IMR-90 (cell line): ENCODE results near the gene HSPB7. TPM values are rescaled to one million over a fixed set of nuclear protein-coding genes. Genes with fewer than 3 reads are reported as not detected.

ENCODE experiments used
- ATAC-seq: fragments of 200-7000 bp; cut with Tn5 transposase; 2 replicates; pipeline ENCODE4 v1.9.1; 2020; ENCODE audit warnings: low read depth, mild to moderate bottlenecking, moderate library complexity
- BruUV-seq: library from RNA; stranded (reverse); fragments of 400-500 nt; replicated peaks from 2 replicates; lab custom pipeline; 2021; lab: Mats Ljungman, UMichigan
- CTCF ChIA-PET: fragments of 300-600 bp; formaldehyde crosslinking; extraction: SDS; loops from one replicate; lab custom pipeline; 2021; ENCODE audit warnings: antibody characterized with exemption; lab: Yijun Ruan, JAX
- POLR2A ChIA-PET: fragments of 300-600 bp; sonication (Branson Sonifier 250); formaldehyde crosslinking; loops from one replicate; lab custom pipeline; 2022; ENCODE audit warnings: antibody characterized with exemption; ENCODE audit not compliant: unreplicated experiment; lab: Charles Lee
- DNase-seq: peaks from one replicate; pipeline ENCODE4 v3.0.0; 2013
- H2AFZ ChIP-seq: replicated peaks from 2 replicates; pipeline ENCODE3; 2013; ENCODE audit warnings: low read length, mild to moderate bottlenecking; ENCODE audit not compliant: poor library complexity
- H2AK5ac ChIP-seq: 2 replicates; pipeline ENCODE4 v1.6.1; 2013; ENCODE audit warnings: low read depth, low read length, inconsistent platforms
- H2AK9ac ChIP-seq: replicated peaks from 2 replicates; pipeline ENCODE3; 2013; ENCODE audit warnings: mild to moderate bottlenecking, low read depth, low read length, moderate library complexity; ENCODE audit not compliant: poor library complexity
- H2BK120ac ChIP-seq: 2 replicates; pipeline ENCODE4 v1.6.1; 2013; ENCODE audit warnings: low read depth, low read length, inconsistent platforms
- H2BK15ac ChIP-seq: 3 replicates; pipeline ENCODE4 v1.6.1; 2013; ENCODE audit warnings: low read depth, low read length, inconsistent platforms
- H2BK20ac ChIP-seq: 2 replicates; pipeline ENCODE4 v1.6.1; 2013; ENCODE audit warnings: low read depth, mild to moderate bottlenecking, inconsistent platforms, low read length, moderate library complexity
- H2BK5ac ChIP-seq: 2 replicates; pipeline ENCODE4 v1.6.1; 2013; ENCODE audit warnings: mild to moderate bottlenecking, low read depth, low read length, inconsistent platforms; ENCODE audit not compliant: poor library complexity, severe bottlenecking
- H3K14ac ChIP-seq: replicated peaks from 2 replicates; pipeline ENCODE4 v1.6.1; 2013; ENCODE audit warnings: low read depth, low read length, inconsistent platforms
- H3K18ac ChIP-seq: 2 replicates; pipeline ENCODE4 v1.6.1; 2013; ENCODE audit warnings: low read depth, low read length, control low read depth
- H3K23ac ChIP-seq: 2 replicates; pipeline ENCODE4 v1.6.1; 2013; ENCODE audit warnings: low read depth, low read length, inconsistent platforms
- H3K27ac ChIP-seq: 2 replicates; pipeline ENCODE4 v1.5.1; 2013; ENCODE audit warnings: mild to moderate bottlenecking, control low read depth, low read length; ENCODE audit not compliant: insufficient read depth
- H3K27me3 ChIP-seq: 2 replicates; pipeline ENCODE4 v1.6.1; 2013; ENCODE audit warnings: low read length; ENCODE audit not compliant: control insufficient read depth, insufficient read depth
- H3K36me3 ChIP-seq: 2 replicates; pipeline ENCODE4 v1.6.1; 2013; ENCODE audit warnings: low read length, mixed read lengths; ENCODE audit not compliant: control insufficient read depth, insufficient read depth
- H3K4ac ChIP-seq: 2 replicates; pipeline ENCODE4 v1.6.1; 2013; ENCODE audit warnings: low read depth, low read length, inconsistent platforms
- H3K4me1 ChIP-seq: 2 replicates; pipeline ENCODE4 v1.6.1; 2013; ENCODE audit warnings: low read length, mixed read lengths; ENCODE audit not compliant: control insufficient read depth, insufficient read depth
- H3K4me2 ChIP-seq: 2 replicates; pipeline ENCODE4 v1.6.1; 2013; ENCODE audit warnings: low read depth, mild to moderate bottlenecking, control low read depth, low read length, moderate library complexity
- H3K4me3 ChIP-seq: 2 replicates; pipeline ENCODE4 v1.5.1; 2013; ENCODE audit warnings: low read depth, mild to moderate bottlenecking, control low read depth, low read length, moderate library complexity; ENCODE audit not compliant: insufficient read depth
- H3K56ac ChIP-seq: 2 replicates; pipeline ENCODE4 v1.6.1; 2013; ENCODE audit warnings: low read length, inconsistent platforms; ENCODE audit not compliant: insufficient read depth; ENCODE audit errors: extremely low read depth
- H3K79me1 ChIP-seq, 2 experiments: 2 replicates each; pipeline ENCODE4 v1.6.1; 2013; ENCODE audit warnings: low read length in 2 of 2, inconsistent platforms in 1 of 2, low read depth in 1 of 2
- H3K9ac ChIP-seq: 2 replicates; pipeline ENCODE4 v1.6.1; 2013; ENCODE audit warnings: low read depth, low read length, control low read depth
- H3K9me1 ChIP-seq: 2 replicates; pipeline ENCODE4 v1.6.1; 2013; ENCODE audit warnings: low read length, inconsistent platforms; ENCODE audit not compliant: insufficient read depth
- H3K9me3 ChIP-seq: 2 replicates; pipeline ENCODE4 v1.6.1; 2013; ENCODE audit warnings: low read length; ENCODE audit not compliant: control insufficient read depth, insufficient read depth
- H4K20me1 ChIP-seq: 2 replicates; pipeline ENCODE4 v1.6.1; 2013; ENCODE audit warnings: low read length, inconsistent platforms; ENCODE audit not compliant: insufficient read depth
- H4K5ac ChIP-seq: 2 replicates; pipeline ENCODE4 v1.6.1; 2013; ENCODE audit warnings: mild to moderate bottlenecking, low read depth, low read length, control low read depth
- H4K8ac ChIP-seq, 2 experiments: 2 replicates each; pipeline ENCODE4 v1.6.1; 2013; ENCODE audit warnings: low read depth in 2 of 2, low read length in 2 of 2, control low read depth in 1 of 2, inconsistent platforms in 1 of 2
- H4K91ac ChIP-seq: 2 replicates; pipeline ENCODE4 v1.6.1; 2013; ENCODE audit warnings: low read depth, low read length, inconsistent platforms; ENCODE audit not compliant: insufficient read depth
- BHLHE40 ChIP-seq: fragments of 150-350 bp; IDR thresholded peaks from 2 replicates; pipeline ENCODE4 v1.6.1; 2016; ENCODE audit warnings: mild to moderate bottlenecking, low read depth, low read length
- CEBPB ChIP-seq: IDR thresholded peaks from 2 replicates; pipeline ENCODE4 v1.6.1; 2012; ENCODE audit warnings: low read depth, low read length, improper control_type of control experiment
- CHD1 ChIP-seq: IDR thresholded peaks from 2 replicates; pipeline ENCODE4 v1.6.1; 2012; ENCODE audit warnings: low read depth, low read length, improper control_type of control experiment
- FOS ChIP-seq: fragments of 150-350 bp; IDR thresholded peaks from 2 replicates; pipeline ENCODE4 v1.6.1; 2016; ENCODE audit warnings: low read depth, low read length
- MAZ ChIP-seq: IDR thresholded peaks from 2 replicates; pipeline ENCODE4 v1.6.1; 2012; ENCODE audit warnings: low read depth, mild to moderate bottlenecking, low read length, improper control_type of control experiment, moderate library complexity, borderline replicate concordance
- MXI1 ChIP-seq: IDR thresholded peaks from 2 replicates; pipeline ENCODE4 v1.6.1; 2012; ENCODE audit warnings: low read depth, mild to moderate bottlenecking, low read length, moderate library complexity, borderline replicate concordance
- NFE2L2 ChIP-seq: fragments of 150-350 bp; IDR thresholded peaks from 2 replicates; pipeline ENCODE4 v1.6.1; 2016; ENCODE audit warnings: low read depth, mild to moderate bottlenecking, low read length
- POLR2A ChIP-seq: IDR thresholded peaks from 2 replicates; pipeline ENCODE4 v1.6.1; 2012; ENCODE audit warnings: mild to moderate bottlenecking, low read depth, low read length
- RAD21 ChIP-seq: IDR thresholded peaks from 2 replicates; pipeline ENCODE4 v1.6.1; 2012; ENCODE audit warnings: low read length, improper control_type of control experiment
- RCOR1 ChIP-seq: IDR thresholded peaks from 2 replicates; pipeline ENCODE4 v1.6.1; 2012; ENCODE audit warnings: mild to moderate bottlenecking, low read length, improper control_type of control experiment; ENCODE audit not compliant: insufficient replicate concordance
- RFX5 ChIP-seq: IDR thresholded peaks from 2 replicates; pipeline ENCODE4 v1.8.0; 2012; ENCODE audit warnings: low read depth, mild to moderate bottlenecking, low read length, moderate library complexity
- USF2 ChIP-seq: fragments of 150-350 bp; IDR thresholded peaks from 2 replicates; pipeline ENCODE4 v1.6.1; 2017; ENCODE audit warnings: mild to moderate bottlenecking, antibody characterized with exemption, low read length, low read depth
- WGBS, 2 experiments: methylation state at CpG; one replicate each; pipeline versions ENCODE4 v1.1.5 to v1.1.7; 2013; ENCODE audit warnings: missing lambda C conversion rate in 2 of 2; ENCODE audit not compliant: insufficient read length in 1 of 2; ENCODE audit errors: extremely low coverage in 2 of 2; 5-methylcytosine and 5-hydroxymethylcytosine counted together
- dilution Hi-C: fragments of 300-500 bp; cut with HindIII; formaldehyde crosslinking; loops from one replicate; pipeline ENCODE4 v1.14.3; 2018; ENCODE audit warnings: low sequenced_read_pairs; ENCODE audit not compliant: unreplicated experiment
- in situ Hi-C: fragments of 300-500 bp; cut with MboI; formaldehyde crosslinking; loops from 3 replicates; pipeline ENCODE4 v1.14.3; 2019; ENCODE audit warnings: low sequenced_read_pairs, inconsistent platforms, mixed read lengths
- intact Hi-C: fragments of 100-400 bp; cut with micrococcal nuclease; formaldehyde crosslinking; loops from 2 replicates; pipeline ENCODE4 v1.10.0; 2022
- polyA plus RNA-seq, 3 experiments: library from polyadenylated mRNA; depleted of rRNA; stranded (reverse); fragments of >200 nt; gene quantifications; 2 replicates each; pipeline ENCODE4 v1.2.3, GENCODE V29; 2012; ENCODE audit warnings: low replicate concordance in 1 of 3
- total RNA-seq: library from RNA; depleted of rRNA; stranded (reverse); fragments of >200 nt; gene quantifications from 2 replicates; pipeline ENCODE4 v1.2.3, GENCODE V29; 2012
- TF ChIP-seq, protein P1 (sequence below): fragments of 150-350 bp; IDR thresholded peaks from 2 replicates; pipeline ENCODE4 v1.6.1; 2016; ENCODE audit warnings: low read depth, mild to moderate bottlenecking, low read length, moderate library complexity, borderline replicate concordance

HSPB7 gene
- total and polyA plus RNA-seq, 2 of the 4 experiments (the other 2 are of a cell fraction), result 0.54 to 3.0 TPM

GRCh38 chr1:15991427-15992186, 26.2 kb downstream of the HSPB7 start:
- no peak overlapping the region for H3K4me3 ChIP-seq
- no peak overlapping the region for H2BK20ac ChIP-seq
- no peaks in the 10 kb centered on the region for H4K20me1 ChIP-seq
- BruUV-seq, result no TSS peak
- 85% methylated on average over 4 of the region's 11 CpGs; no CpG with 5 or more reads in 1 of the 2 experiments for WGBS, 2 experiments
- H3K14ac ChIP-seq, result no peak overlapping the region
- no peak overlapping the region for H2AFZ ChIP-seq
- no peak overlapping the region for H4K5ac ChIP-seq
- H3K56ac ChIP-seq, result no peak overlapping the region
- H2BK5ac ChIP-seq, result no peak overlapping the region
- ATAC-seq, result no peak
- no peak overlapping the region for H2BK15ac ChIP-seq
- no peak overlapping the region for H3K9ac ChIP-seq
- ChIA-PET POLR2A (no interaction called here), CTCF (no interaction called here)
- in situ Hi-C loops (loop anchor here (10.0 kb wide), 1 partner anchor 57 kb away; no protein-coding TSS in a partner anchor), intact Hi-C loops (no loop called here), dilution Hi-C loops (no loop called here)
- H3K27me3 ChIP-seq, result no peaks in the 10 kb centered on the region; the same call in 1 of the 2 replicates
- TF ChIP-seq RFX5, result no peak
- no peak for TF ChIP-seq RAD21
- no peak for TF ChIP-seq BHLHE40
- TF ChIP-seq POLR2A, result no peak
- no peak for TF ChIP-seq MAZ
- TF ChIP-seq CEBPB, result no peak
- no peak for TF ChIP-seq CHD1
- no peak for TF ChIP-seq MXI1
- no peak for TF ChIP-seq RCOR1
- no peak for TF ChIP-seq FOS
- no peak for TF ChIP-seq NFE2L2
- TF ChIP-seq USF2, result no peak
- TF ChIP-seq, protein P1, sequence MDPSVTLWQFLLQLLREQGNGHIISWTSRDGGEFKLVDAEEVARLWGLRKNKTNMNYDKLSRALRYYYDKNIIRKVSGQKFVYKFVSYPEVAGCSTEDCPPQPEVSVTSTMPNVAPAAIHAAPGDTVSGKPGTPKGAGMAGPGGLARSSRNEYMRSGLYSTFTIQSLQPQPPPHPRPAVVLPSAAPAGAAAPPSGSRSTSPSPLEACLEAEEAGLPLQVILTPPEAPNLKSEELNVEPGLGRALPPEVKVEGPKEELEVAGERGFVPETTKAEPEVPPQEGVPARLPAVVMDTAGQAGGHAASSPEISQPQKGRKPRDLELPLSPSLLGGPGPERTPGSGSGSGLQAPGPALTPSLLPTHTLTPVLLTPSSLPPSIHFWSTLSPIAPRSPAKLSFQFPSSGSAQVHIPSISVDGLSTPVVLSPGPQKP, result no peak
- H3K4ac ChIP-seq, result no peak overlapping the region
- no peaks in the 10 kb centered on the region for H3K9me1 ChIP-seq
- H3K4me2 ChIP-seq, result no peak overlapping the region
- H3K79me1 ChIP-seq, result no peaks in the 10 kb centered on the region
- no peak overlapping the region for H4K91ac ChIP-seq
- peaks cover 2% of the 10 kb centered on the region; the same call in 1 of the 2 replicates for H3K4me1 ChIP-seq
- no peaks in the 10 kb centered on the region for H3K36me3 ChIP-seq
- no peaks in the 10 kb centered on the region for H3K9me3 ChIP-seq
- H3K23ac ChIP-seq, result no peak overlapping the region
- no peak overlapping the region for H2AK9ac ChIP-seq
- no peak overlapping the region for H2AK5ac ChIP-seq
- no peak overlapping the region for H3K27ac ChIP-seq
- no peak for DNase-seq
- no peak overlapping the region for H4K8ac ChIP-seq
- H2BK120ac ChIP-seq, result no peak overlapping the region
- no peak overlapping the region for H3K18ac ChIP-seq
